Camera-type eye (tissue), 1 donor: ENCODE measurements around the gene MPC2. TPM values are rescaled to one million over a fixed set of nuclear protein-coding genes. Genes with fewer than 3 reads are reported as not detected.

Experiments
- total RNA-seq: library from RNA; depleted of rRNA; stranded (reverse); fragments of >200 nt; gene quantifications from one replicate; pipeline ENCODE4 v1.2.3, GENCODE V29; 2014

The MPC2 gene
- total RNA-seq = 29.9 TPM

DNA sequence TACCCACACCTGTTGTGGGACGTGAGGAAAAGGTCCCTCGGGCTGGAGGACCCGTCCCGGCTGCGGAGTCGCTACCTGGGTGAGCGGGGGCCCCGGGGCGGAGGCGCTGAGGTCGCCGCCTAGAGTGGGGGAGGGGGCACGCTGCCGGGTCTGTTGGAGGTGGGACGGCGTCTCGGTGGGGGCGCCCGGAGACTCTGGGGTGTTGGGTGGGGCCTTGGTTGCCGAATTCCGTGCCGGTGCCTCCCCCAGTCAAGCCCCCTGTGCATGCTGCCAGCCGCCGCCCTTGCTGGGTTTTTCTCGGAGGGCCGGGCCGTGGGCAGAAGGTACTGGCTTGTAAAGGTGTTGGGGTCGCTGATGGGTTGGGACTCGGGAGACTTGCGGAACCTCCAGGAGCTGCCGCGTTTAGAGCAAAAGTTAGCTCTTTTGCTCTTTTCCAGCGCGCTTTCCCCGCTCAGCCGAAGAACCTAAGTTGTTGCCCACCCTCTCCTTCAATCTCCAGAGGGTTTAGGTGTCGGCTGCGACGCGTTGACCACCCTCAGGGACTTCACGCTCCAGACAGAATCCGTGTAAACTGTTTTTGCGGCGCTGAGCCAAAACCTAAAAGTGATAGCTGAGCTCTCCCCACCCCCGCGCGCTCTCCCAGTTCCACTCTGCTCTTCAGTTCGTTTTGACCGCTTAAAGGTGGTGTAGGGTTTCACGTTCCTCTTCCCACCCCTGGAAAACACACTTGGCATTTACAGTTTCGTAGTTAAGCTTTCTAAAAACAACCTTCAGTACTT, at the start of gene MPC2:
Gene MPC2, minus strand, starts transcription at position 143 of the 779 bp plus-strand sequence. CDS start 1,231 bp downstream, outside the sequence.

DNA sequence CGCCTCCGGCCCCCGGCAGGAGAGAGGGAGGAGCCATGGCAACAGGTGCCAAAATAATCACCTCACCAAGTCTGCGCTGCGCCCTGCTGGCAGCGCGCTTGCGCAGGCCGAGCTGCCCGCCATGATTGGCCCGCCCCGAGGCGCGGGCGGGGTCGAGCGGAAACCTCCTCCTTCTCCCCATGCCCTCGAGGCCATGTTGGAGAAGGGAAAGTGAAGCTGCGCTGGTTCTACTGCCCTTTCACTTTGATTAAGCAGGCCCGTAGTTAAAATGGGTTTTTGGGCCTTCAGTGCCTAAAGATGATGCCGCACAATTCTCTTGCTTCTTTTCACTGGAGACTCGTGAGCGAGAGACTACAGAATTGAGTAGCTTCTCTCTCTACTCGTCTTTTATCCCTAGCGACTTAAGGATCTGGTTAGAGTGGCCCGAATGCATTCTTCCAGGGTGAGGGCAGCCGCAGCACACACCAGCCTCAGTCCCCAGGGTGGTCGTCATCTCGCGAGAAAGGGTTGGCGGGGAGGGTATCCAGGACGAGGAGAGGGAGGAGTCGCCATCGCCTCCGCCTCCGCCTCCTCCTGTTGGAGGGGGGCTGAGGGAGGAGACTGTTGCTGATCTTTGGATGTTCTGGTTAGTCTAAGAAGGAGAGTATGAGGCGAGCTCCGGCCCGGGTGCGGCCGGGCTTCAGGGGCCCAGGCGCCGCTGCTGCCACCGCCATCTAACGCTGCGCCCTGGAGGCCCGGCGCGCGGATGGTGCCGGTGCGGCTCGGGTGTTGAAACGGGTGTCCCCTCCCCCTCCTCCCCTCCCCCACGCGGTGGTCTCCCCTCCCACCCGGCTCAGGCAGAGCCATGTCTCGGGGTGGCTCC, 573 bp downstream of the MPC2 start, which contains the start of gene DCAF6:
Gene DCAF6, plus strand, starts transcription at position 616 of the 862 bp plus-strand sequence. Its CDS starts 229 bp downstream, at position 845.

DNA sequence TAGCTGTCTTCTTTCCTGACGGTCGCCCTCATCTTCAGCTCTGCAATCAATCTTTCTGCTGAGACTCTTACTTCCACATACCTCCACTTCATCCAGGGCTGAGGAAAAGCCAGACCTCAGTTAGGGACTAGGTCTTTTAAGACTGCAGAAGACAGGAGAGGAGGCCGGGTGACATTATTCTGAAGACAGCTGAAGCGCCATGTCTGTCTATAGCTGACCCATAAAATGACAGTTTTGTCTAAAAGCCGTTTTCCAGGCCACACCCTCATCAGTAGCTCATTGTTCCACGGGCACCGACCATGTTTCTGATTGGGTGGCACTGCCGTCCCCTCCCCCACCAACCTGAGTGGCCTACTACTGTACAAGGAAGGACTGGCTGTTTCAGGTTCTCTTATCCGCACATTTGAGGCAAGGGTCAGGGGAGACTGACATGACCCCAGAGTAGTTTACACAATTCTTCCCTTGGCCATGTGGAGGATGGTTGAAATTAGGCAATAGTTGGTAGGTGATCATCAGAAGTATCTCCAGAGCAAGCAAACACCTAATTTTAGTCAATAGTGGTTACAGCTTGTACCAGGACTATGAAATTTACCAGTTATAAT, 22.9 kb downstream of the MPC2 start, which contains the start of gene ADCY10:
Gene ADCY10, minus strand, starts transcription at position 240 of the 602 bp plus-strand sequence. CDS start 8,994 bp downstream, outside the sequence.

Other genes with a start within 250 kb of the MPC2 start
- gene MPZL1, start 215.1 kb downstream of the MPC2 start, total RNA-seq = 114 TPM
- 0.49 TPM for gene ADCY10, start 22.9 kb downstream of the MPC2 start, total RNA-seq
- gene DCAF6, start 389 bp downstream of the MPC2 start, total RNA-seq = 73.7 TPM
- 27.2 TPM for gene GPR161, start 199.9 kb upstream of the MPC2 start, total RNA-seq
- gene TIPRL, start 241.9 kb upstream of the MPC2 start, total RNA-seq = 53.5 TPM